Metanephros (tissue), 1 donor: ENCODE measurements around the gene RHOA. TPM values are rescaled to one million over a fixed set of nuclear protein-coding genes. Genes with fewer than 3 reads are reported as not detected.

Experiments
- total RNA-seq: library from RNA; depleted of rRNA; stranded (reverse); fragments of >200 nt; gene quantifications from one replicate; pipeline ENCODE4 v1.2.3, GENCODE V29; 2014

The RHOA gene
- 299 TPM for total RNA-seq

DNA sequence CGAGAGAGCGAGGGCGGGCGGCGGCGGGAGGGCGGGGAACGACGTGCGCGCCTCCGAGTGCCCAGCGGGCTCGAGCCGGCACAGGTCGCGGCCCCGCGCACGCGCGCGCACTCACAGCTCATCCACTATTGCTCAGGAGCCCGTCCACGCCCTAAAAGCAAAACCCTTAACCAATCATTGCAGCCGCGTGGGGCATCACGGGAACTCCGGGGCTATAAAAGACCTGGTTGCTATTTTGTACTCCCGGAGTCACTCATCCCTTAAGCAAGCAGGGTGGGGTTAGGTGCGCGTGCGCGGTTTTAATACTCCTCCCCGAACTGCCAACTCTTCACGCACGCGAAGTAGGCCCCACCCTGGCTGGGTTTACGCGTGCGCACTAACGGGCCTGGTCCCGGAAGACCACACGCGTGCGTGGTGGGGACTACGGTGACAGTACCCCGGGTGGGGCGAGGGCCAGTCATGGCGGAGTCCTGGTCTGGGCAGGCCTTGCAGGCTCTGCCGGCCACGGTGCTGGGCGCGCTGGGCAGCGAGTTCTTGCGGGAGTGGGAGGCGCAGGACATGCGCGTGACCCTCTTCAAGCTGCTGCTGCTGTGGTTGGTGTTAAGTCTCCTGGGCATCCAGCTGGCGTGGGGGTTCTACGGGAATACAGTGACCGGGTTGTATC lies at the start of gene RHOA, which contains the start of gene TCTA:
Gene RHOA, minus strand, starts transcription at position 9 of the 664 bp plus-strand sequence. CDS start 36,387 bp downstream, outside the sequence.
Gene TCTA, plus strand, starts transcription at position 456 of the 664 bp plus-strand sequence. Its CDS starts 4 bp downstream, at position 460.

DNA sequence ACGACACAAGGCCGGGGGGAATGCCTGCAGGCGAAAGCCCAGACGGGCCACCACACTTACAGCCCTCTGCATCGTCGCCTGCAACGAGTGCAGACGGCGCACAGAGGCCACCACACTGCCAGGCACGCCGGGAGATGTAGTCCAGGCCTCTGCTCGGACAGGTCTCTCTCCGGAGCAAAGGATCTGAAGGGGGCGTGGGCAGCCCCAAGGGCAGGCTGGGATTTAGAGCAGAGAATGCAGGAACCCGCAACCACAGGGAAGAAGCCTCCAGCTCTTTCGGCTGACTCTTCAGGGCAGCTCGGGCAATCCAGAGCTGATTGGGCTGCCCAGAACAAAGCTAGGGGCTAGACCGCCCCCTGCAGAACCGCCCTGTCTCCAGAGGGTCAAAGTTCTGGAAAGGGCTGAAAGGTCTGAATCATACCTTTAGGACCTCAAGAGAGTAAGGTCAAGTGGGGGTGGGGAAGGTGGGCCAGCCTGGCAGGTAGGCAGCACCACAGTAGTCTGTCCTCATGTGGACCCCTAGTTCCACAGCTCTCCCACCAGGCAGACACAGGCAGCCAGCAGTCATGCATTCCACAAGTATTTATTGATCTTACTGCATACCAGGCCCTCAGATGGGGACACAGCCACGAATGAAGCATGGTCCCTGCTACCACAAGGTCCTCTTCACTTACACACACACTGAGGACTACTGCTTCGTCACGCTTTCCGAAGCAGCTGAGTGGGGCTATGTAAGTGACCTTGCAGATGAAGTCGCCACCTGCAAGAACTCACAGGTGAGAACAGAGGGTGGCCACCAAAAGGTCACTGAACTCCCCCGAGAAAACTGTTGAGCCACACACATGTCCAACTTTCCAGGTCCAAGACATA lies 10.8 kb upstream of the RHOA start, which contains the start of gene AMT:
Gene AMT, minus strand, starts transcription at position 95 of the 870 bp plus-strand sequence. Its CDS starts 23 bp downstream, at position 72.

DNA sequence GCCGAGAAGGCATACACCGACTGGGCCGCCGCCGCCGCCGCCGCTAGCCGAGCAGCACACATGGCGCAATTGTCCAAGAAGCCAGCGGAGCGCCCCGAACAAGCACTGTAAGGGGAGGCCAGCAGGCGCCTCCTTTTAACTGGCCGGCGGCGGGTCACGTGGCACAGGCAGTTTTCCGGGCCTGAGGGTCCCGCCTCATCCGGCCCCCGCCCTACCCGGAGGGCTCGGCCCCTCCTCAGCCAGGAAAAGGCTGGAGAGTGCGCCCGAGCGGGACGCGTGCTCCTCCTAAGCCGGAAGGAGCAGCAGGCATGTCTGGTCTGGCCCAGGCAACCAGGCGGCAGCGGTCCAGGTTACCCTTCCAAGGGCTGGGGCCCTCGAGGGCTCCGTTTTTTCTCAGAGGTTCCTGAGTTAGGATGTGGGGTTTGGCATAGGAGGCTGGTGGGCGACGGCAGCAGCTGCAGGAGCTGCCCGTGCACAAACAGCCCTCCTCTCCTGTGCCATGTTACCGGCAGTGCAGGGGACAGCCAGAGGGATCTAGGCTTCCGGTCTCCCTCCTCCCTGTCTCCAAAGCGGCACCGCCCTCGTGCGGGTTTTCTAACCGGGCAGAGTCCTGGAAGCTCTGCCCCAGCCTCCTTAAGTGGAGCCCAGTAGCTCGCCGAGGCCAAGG lies 53.4 kb downstream of the RHOA start, which contains the start of gene GPX1:
Gene GPX1, minus strand, starts transcription at position 137 of the 667 bp plus-strand sequence. Its CDS starts 75 bp downstream, at position 62.

DNA sequence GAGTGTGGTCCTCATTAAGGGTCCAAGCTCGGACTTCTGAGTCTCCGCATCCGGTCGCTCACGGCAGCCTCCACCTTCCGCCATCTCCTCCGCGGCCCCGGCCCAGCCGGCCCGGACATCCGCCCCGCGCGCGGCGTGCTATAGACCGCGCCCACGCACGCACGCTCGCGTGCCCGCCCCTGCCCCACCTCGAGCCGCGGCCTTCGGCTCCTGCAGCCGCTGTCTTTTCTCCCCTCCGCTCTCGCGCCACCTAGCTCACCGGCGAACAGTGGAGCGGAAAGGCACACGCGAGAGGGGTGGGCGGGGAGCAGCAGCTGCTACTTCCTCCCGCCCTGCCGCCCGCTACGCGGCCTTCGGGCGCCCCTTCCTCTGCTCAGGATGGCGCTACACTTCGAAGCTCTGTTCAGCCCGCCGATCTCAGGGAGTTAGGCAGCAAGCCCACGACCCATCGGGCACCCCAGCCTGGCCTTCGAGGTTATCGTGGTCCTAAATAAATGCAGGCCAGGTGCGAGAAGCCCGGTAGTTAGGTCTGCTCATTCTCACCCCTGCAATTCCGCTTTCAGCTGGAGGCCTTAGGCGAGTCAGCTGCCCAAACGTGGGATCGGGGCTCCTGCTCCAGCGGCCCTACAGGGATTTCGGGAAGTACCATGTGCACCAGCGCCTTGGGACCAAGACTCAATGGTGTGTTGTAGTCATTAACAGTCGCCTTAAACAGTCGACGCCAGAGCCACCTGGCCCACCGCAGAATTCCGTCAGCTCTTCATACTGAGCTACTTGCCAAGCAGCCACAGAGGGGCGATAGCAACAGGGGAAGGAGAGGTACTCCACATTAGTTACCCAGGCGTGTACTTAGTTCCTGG lies 71.6 kb downstream of the RHOA start, which contains the start of gene USP4:
Gene USP4, minus strand, starts transcription at position 113 of the 860 bp plus-strand sequence. Its CDS starts 29 bp downstream, at position 84.

Other genes starting within 250 kb of the RHOA start
- gene CCDC71, start 245.6 kb downstream of the RHOA start, total RNA-seq = 20.4 TPM
- 39.2 TPM for gene KLHDC8B, start 240.4 kb downstream of the RHOA start, total RNA-seq
- gene C3orf62, start 134.7 kb downstream of the RHOA start, total RNA-seq = 5.2 TPM
- 41.9 TPM for gene USP4, start 71.9 kb downstream of the RHOA start, total RNA-seq
- 118 TPM for gene GPX1, start 53.6 kb downstream of the RHOA start, total RNA-seq
- gene TCTA, start 447 bp upstream of the RHOA start, total RNA-seq = 35.4 TPM
- 25.1 TPM for gene AMT, start 10.5 kb upstream of the RHOA start, total RNA-seq
- gene NICN1, start 17.3 kb upstream of the RHOA start, total RNA-seq = 14.8 TPM
- gene DAG1, start 58.3 kb upstream of the RHOA start, total RNA-seq = 94.5 TPM
- gene BSN, start 142.5 kb upstream of the RHOA start, total RNA-seq = 1.5 TPM